HCT116 (cell line): Measurements from ENCODE around the gene ASB6. TPM values are rescaled to one million over a fixed set of nuclear protein-coding genes. Genes with fewer than 3 reads are reported as not detected.

ENCODE experiments used
- ATAC-seq: fragments of 200-7000 bp; cut with Tn5 transposase; 2 replicates; pipeline ENCODE4 v1.9.1; 2020; ENCODE audit warnings: mild to moderate bottlenecking, moderate library complexity
- BruUV-seq: library from RNA; stranded (reverse); fragments of 400-500 nt; replicated peaks from 2 replicates; lab custom pipeline; 2021; lab: Mats Ljungman, UMichigan
- CTCF ChIA-PET: fragments of 300-600 bp; sonication (Branson Sonifier 250); formaldehyde crosslinking; loops from one replicate; lab custom pipeline; 2021; ENCODE audit warnings: antibody characterized with exemption; lab: Charles Lee
- POLR2A ChIA-PET: fragments of 300-600, 350-600 bp; sonication (Branson Sonifier 250); formaldehyde crosslinking; loops from one replicate; lab custom pipeline; 2021; ENCODE audit warnings: antibody characterized with exemption; lab: Charles Lee
- RAD21 ChIA-PET, 2 experiments: fragments of 300-600 bp; sonication (Branson Sonifier 250); formaldehyde crosslinking; loops; one replicate each; lab custom pipeline; 2023; ENCODE audit warnings: low total read pairs in 2 of 2; ENCODE audit not compliant: uncharacterized antibody in 2 of 2, unreplicated experiment in 2 of 2, low non-redundant PET in 1 of 2; lab: Charles Lee
- DNase-seq: peaks from one replicate; pipeline ENCODE4 v3.0.0-alpha.2; 2010; ENCODE audit warnings: low read depth, low spot score
- H2AFZ ChIP-seq: fragments of 200-600 bp; shearing (Covaris generic), sonication (generic); 2 replicates; pipeline ENCODE4 v1.6.1; 2017; ENCODE audit warnings: low read depth, mixed run types, mixed read lengths, antibody characterized with exemption, low read length; ENCODE audit not compliant: poor library complexity, severe bottlenecking
- H3K27ac ChIP-seq: 2 replicates; pipeline ENCODE4 v1.5.1; 2012; ENCODE audit warnings: low read depth, low read length
- H3K27me3 ChIP-seq: fragments of 200-600 bp; sonication (generic); 2 replicates; pipeline ENCODE4 v1.6.1; 2016; ENCODE audit warnings: mixed run types, low read length, mixed read lengths; ENCODE audit not compliant: insufficient read depth
- H3K36me3 ChIP-seq, 2 experiments: fragments of 200-500 bp in 1 of 2; fragments of 200-600 bp in 1 of 2; sonication (Bioruptor generic) in 1 of 2; sonication (generic) in 1 of 2; 2 replicates each; pipeline versions ENCODE4 v1.5.1 to v1.6.1; 2014 to 2016; ENCODE audit warnings: low read length in 2 of 2, inconsistent platforms in 1 of 2, mixed read lengths in 1 of 2, mixed run types in 1 of 2; ENCODE audit not compliant: insufficient read depth in 2 of 2, control insufficient read depth in 1 of 2
- H3K4me1 ChIP-seq, 2 experiments: fragments of 200-600 bp in 1 of 2; sonication (generic) in 1 of 2; 2 replicates each; pipeline versions ENCODE4 v1.5.1 to v1.6.1; 2012 to 2017; ENCODE audit warnings: low read length in 2 of 2, inconsistent platforms in 1 of 2, mild to moderate bottlenecking in 1 of 2, mixed read lengths in 1 of 2, mixed run types in 1 of 2, moderate library complexity in 1 of 2; ENCODE audit not compliant: insufficient read depth in 2 of 2, control insufficient read depth in 1 of 2
- H3K4me2 ChIP-seq: fragments of 200-600 bp; sonication (generic); 2 replicates; pipeline ENCODE4 v1.6.1; 2017; ENCODE audit warnings: mixed run types, low read length, mixed read lengths
- H3K4me3 ChIP-seq, 2 experiments: fragments of 200-600 bp in 1 of 2; sonication (generic) in 1 of 2; replicated peaks in 1 of 2; 2 replicates each; pipeline ENCODE4 v1.5.1; 2011 to 2016; ENCODE audit warnings: low read length in 2 of 2, control low read depth in 1 of 2, low read depth in 1 of 2, mild to moderate bottlenecking in 1 of 2, mixed read lengths in 1 of 2, mixed run types in 1 of 2
- H3K79me2 ChIP-seq: fragments of 200-600 bp; sonication (generic); 2 replicates; pipeline ENCODE4 v1.6.1; 2017; ENCODE audit warnings: mild to moderate bottlenecking, mixed run types, low read length, moderate library complexity, mixed read lengths; ENCODE audit not compliant: insufficient read depth
- H3K9ac ChIP-seq: fragments of 200-600 bp; sonication (generic); 2 replicates; pipeline ENCODE4 v1.6.1; 2016; ENCODE audit warnings: low read length, mixed read lengths
- H3K9me2 ChIP-seq: fragments of 200-600 bp; sonication (generic), shearing (Covaris generic); 2 replicates; pipeline ENCODE4 v1.6.1; 2017; ENCODE audit warnings: mixed run types, mild to moderate bottlenecking, moderate library complexity; ENCODE audit not compliant: insufficient read depth
- H3K9me3 ChIP-seq, 2 experiments: fragments of 200-500 bp in 1 of 2; fragments of 200-600 bp in 1 of 2; sonication (Bioruptor generic) in 1 of 2; sonication (generic) in 1 of 2; 2 replicates each; pipeline ENCODE4 v1.6.1; 2014 to 2017; ENCODE audit warnings: low read length in 2 of 2, mixed read lengths in 2 of 2, inconsistent platforms in 1 of 2, low read depth in 1 of 2, mild to moderate bottlenecking in 1 of 2, mixed run types in 1 of 2, moderate library complexity in 1 of 2; ENCODE audit not compliant: control insufficient read depth in 1 of 2, insufficient read depth in 1 of 2
- H4K20me1 ChIP-seq: fragments of 200-600 bp; sonication (generic), shearing (Covaris generic); 2 replicates; pipeline ENCODE4 v1.6.1; 2017; ENCODE audit warnings: mixed run types, mild to moderate bottlenecking, moderate library complexity; ENCODE audit not compliant: insufficient read depth
- CBX3 ChIP-seq: IDR thresholded peaks from 2 replicates; pipeline ENCODE4 v1.6.1; 2012; ENCODE audit warnings: low read depth
- EZH2phosphoT487 ChIP-seq: fragments of 200-600 bp; IDR thresholded peaks from 2 replicates; pipeline ENCODE4 v1.6.1; 2018; ENCODE audit warnings: antibody characterized with exemption, borderline replicate concordance
- FOSL1 ChIP-seq: IDR thresholded peaks from 2 replicates; pipeline ENCODE4 v1.6.1; 2012; ENCODE audit warnings: low read depth
- REST ChIP-seq: IDR thresholded peaks from 2 replicates; pipeline ENCODE4 v1.6.1; 2012; ENCODE audit warnings: low read depth
- SP1 ChIP-seq: IDR thresholded peaks from 2 replicates; pipeline ENCODE4 v1.6.1; 2012; ENCODE audit warnings: low read depth
- TCF7L2 ChIP-seq: IDR thresholded peaks from 2 replicates; pipeline ENCODE4 v1.7.0; 2011; ENCODE audit warnings: borderline replicate concordance, inconsistent platforms; ENCODE audit not compliant: insufficient read depth, insufficient read length; ENCODE audit errors: extremely low read depth
- intact Hi-C: fragments of 100-400 bp; cut with micrococcal nuclease; formaldehyde crosslinking; loops from 2 replicates; pipeline ENCODE4 v1.10.0; 2022
- total RNA-seq: library from RNA; stranded (reverse); gene quantifications from one replicate; pipeline ENCODE4 v1.2.1, GENCODE V29; 2021; ENCODE audit not compliant: unreplicated experiment

The ASB6 gene
- total RNA-seq, 1 experiment from 2014 or later: 21.6 TPM

GRCh38 chr9:129655154-129655553, 13.2 kb upstream of the ASB6 start:
- no peak overlapping the region for H3K27ac ChIP-seq
- H3K9me3 ChIP-seq: no peaks in the 10 kb centered on the region
- CTCF ChIA-PET: no interaction called here
- H3K79me2 ChIP-seq: no peaks in the 10 kb centered on the region
- POLR2A ChIA-PET: no interaction called here
- DNase-seq (no peak), ATAC-seq (no peak)
- H3K9me2 ChIP-seq: no peaks in the 10 kb centered on the region
- TF ChIP-seq REST: no peak
- TF ChIP-seq EZH2phosphoT487: no peak
- no peak for TF ChIP-seq FOSL1
- no peaks in the 10 kb centered on the region for H3K36me3 ChIP-seq
- H3K9ac ChIP-seq: no peak overlapping the region
- RAD21 ChIA-PET: no interaction called here
- H3K4me1 ChIP-seq: peaks cover 3 to 10% of the 10 kb centered on the region in 2 experiments; a peak in 2 of 4 replicates
- H3K27me3 ChIP-seq: no peaks in the 10 kb centered on the region
- no peaks in the 10 kb centered on the region for H4K20me1 ChIP-seq
- H3K4me2 ChIP-seq: no peak overlapping the region
- no TSS peak for BruUV-seq
- H2AFZ ChIP-seq: no peak overlapping the region
- intact Hi-C loops: no loop called here
- H3K4me3 ChIP-seq: no peak overlapping the region

GRCh38 chr9:129654554-129655040, 12.6 kb upstream of the ASB6 start:
- H3K9ac ChIP-seq: no peak overlapping the region
- no peak overlapping the region for H3K4me2 ChIP-seq
- ChIA-PET RAD21 (no interaction called here), POLR2A (no interaction called here), CTCF (no interaction called here)
- H3K36me3 ChIP-seq: no peaks in the 10 kb centered on the region
- TF ChIP-seq SP1 (no peak), TCF7L2 (no peak), CBX3 (no peak)
- H3K9me3 ChIP-seq: no peaks in the 10 kb centered on the region
- no peaks in the 10 kb centered on the region for H4K20me1 ChIP-seq
- DNase-seq (no peak), ATAC-seq (no peak)
- no peak overlapping the region for H2AFZ ChIP-seq
- no peaks in the 10 kb centered on the region for H3K27me3 ChIP-seq
- H3K4me1 ChIP-seq: peaks cover 3 to 10% of the 10 kb centered on the region in 2 experiments; a peak in 2 of 4 replicates
- no TSS peak for BruUV-seq
- intact Hi-C loops: no loop called here
- no peak overlapping the region for H3K27ac ChIP-seq
- H3K4me3 ChIP-seq: no peak overlapping the region
- H3K9me2 ChIP-seq: no peaks in the 10 kb centered on the region
- H3K79me2 ChIP-seq: no peaks in the 10 kb centered on the region
